NCI-H2227 treated with DMSO at 0.1 percent for 48 hours (cell line): ENCODE measurements around the gene GEN1.

Source experiments
- DNase-seq: peaks from one replicate; lab custom pipeline; 2025; lab: John Stamatoyannopoulos, UW

GEN1 gene

DNA sequence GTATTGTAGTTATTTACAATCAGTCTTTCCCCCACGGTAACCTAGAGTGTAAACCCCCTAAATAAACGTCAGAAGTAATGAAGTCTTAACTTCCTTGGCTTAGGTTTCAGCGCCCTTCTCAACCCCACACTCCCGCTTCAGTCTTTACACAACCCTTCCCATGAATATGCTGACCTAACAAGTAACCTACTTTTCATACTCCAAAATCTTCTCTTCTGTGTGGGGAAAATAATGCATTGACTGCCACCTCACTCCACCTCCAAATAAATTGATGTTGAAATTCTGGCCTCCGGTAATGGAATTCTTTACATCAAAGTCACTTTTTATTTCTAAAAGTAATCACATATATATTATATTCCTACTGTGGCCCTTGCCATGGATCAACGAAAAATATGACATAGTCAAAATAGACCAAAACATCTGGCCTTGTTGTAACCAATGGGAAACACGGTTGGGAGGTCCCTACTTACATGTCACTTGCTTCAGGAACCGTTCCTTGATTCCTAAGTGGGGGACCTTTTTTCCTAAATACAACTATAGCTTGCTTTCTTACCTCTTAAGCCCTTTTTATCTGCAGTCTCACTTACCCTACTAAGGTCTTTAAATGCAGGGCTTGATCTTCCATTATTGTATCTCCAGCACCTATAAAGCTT is 961 bp downstream of the GEN1 start:
- no peak for DNase-seq

- DNase-seq: no peak
Observed at GRCh38 chr2:17756668-17757067, 2.7 kb downstream of the GEN1 start.

- no peak for DNase-seq
Observed at GRCh38 chr2:17757321-17757720, 3.4 kb downstream of the GEN1 start.

DNA sequence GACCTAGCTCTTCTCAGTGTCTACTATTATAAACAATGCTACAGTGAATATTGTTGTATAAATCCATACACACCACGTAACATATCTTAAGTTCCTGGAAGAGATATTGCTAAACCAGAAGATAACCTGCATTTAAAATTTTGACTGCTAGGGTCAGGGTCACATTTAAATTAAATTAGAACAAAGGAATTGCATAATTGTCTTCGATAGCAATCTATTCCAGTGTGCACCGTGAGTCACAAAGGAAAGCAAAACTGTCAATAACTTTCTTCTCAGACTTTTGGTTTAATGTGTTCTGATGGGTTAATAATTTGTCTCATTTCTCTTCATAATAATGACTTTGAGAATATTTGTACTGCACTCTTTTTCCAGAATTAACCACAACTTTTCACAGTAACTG is 4.2 kb downstream of the GEN1 start:
- DNase-seq: no peak

- no peak for DNase-seq
Observed at GRCh38 chr2:17759805-17760204, 5.9 kb downstream of the GEN1 start.

GRCh38 chr2:17762451-17762850 is 8.5 kb downstream of the GEN1 start:
- DNase-seq: no peak

GRCh38 chr2:17763641-17764333 is 9.8 kb downstream of the GEN1 start:
- no peak for DNase-seq

DNA sequence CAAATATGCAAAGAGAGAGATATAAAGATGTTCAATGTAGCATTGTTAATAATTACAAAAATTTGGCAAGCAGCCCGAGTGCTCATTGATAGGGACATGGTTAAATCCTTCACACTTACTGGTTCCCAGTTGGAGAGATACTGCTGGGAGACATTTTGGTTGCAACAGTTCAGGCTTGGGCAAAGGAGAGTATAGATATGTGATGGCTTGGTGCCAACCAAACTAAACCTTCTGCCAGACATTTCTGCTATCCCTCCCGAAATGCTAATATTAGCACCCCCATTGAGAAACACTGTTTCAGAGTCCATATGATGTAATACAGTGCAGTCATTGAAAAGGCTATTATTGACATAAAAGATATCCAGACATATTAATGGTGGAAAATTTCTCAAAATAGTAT is 11.5 kb downstream of the GEN1 start:
- no peak for DNase-seq

GRCh38 chr2:17768894-17769293 is 15.0 kb downstream of the GEN1 start:
- DNase-seq: no peak

DNA sequence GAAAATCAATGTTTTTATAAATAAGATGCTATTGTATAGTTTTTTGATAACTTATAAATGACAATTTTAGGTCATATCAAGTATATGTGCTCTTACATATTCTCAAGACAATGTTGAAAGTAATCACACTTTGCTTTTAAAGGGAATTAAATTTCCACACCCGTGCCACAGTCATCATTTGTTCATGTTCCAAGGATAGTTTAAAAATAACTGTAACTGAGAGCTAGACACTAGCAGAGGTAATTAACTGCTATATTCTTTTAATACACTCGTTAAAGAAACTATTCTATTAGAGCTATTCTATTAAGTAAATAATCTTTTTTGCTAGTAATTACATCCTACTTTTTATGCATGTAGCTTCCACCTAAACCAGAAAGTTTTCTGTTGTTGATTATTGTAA is 18.0 kb downstream of the GEN1 start:
- no peak for DNase-seq

GRCh38 chr2:17772532-17772931 is 18.6 kb downstream of the GEN1 start:
- no peak for DNase-seq

- DNase-seq: no peak
Observed at GRCh38 chr2:17780546-17780945, 26.6 kb downstream of the GEN1 start.

DNA sequence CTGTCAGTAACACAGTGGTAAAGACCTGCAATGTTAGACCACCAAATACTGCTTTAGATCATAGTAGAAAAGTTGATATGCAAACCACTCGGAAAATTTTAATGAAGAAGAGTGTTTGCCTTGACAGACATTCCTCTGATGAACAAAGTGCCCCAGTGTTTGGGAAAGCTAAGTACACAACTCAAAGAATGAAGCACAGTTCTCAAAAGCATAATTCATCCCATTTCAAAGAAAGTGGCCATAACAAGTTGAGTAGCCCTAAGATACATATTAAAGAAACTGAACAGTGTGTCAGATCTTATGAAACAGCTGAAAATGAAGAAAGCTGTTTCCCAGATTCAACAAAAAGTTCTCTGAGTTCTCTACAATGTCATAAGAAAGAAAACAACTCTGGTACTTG is 27.5 kb downstream of the GEN1 start:
- no peak for DNase-seq

GRCh38 chr2:17786727-17787126 is 32.8 kb downstream of the GEN1 start:
- DNase-seq: no peak

GRCh38 chr2:17788773-17789172 is 34.8 kb downstream of the GEN1 start:
- DNase-seq: no peak

- DNase-seq: no peak
Observed at GRCh38 chr2:17790536-17790935, 36.6 kb downstream of the GEN1 start.

DNA sequence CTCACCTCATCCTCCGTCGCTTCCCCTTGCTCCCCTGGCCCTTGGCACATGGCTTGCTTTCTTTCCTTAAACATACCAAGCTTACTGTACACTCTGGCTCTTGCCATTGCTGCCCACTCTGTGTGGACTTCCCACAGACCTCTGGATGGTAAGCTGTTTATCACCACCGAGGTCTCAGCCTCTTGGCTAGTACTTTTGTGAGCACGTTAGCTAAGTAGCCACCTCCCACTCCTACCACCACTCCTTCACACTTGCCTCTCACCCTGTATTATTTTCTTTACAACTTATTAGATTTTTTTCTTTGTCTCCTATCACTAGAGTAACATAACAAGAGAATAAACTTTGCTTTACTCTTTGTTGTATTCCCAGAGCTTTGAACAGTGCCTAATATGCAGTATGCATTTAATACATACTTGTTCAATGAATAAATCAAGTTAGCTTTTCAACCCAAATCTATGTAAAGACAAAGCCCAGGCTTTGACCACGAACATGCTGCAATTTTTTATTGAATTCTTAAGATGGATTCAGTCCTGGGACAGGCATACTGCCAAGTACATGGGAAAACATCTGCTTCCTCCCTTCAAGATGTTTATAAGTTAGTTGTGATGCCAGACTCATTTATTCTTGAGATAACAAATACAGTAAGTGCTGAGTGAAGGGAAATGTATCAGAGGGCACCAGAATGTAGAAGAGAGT is 37.3 kb downstream of the GEN1 start:
- DNase-seq: no peak

GRCh38 chr2:17791817-17792130 is 37.8 kb downstream of the GEN1 start:
- DNase-seq: no peak

DNA sequence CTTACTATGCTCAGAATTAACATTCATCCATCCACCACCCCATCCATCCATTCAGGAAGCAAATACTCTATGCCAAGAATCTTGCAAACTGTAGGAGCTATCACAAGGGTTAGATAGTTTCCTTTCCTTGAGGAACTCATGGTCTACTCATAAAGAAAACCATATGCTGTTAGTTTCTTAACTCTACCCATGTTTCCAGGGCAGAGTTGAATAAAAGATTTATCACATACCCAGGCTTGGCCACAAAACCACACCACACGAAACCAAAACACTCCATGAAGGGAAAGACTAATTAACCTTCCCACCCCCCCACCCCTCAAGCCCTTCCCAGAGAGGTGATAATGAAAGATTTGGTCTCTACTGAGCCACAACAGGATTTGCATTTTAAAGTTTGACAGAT is 38.6 kb downstream of the GEN1 start:
- no peak for DNase-seq

DNA sequence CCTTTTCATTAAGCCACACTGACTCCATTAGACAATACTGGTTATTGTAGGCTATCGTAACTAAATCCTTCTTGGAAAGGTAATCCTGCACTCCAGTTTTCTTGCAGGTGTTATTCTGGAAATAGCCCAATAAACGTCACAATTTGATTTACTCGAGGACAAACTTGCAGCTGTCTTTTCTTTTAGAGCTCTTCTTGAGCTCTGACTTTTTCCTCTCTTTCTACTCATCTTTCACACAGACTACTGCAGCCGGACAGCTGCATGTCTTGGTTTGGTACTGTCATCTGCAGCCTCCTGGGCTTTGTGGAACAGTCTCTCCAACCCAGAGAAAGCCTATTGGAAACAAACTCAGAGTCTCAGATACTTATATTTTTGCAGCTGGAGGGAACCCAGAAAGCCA is 39.4 kb downstream of the GEN1 start:
- no peak for DNase-seq

- DNase-seq: no peak
Observed at GRCh38 chr2:17793803-17794354, 39.9 kb downstream of the GEN1 start.

DNA sequence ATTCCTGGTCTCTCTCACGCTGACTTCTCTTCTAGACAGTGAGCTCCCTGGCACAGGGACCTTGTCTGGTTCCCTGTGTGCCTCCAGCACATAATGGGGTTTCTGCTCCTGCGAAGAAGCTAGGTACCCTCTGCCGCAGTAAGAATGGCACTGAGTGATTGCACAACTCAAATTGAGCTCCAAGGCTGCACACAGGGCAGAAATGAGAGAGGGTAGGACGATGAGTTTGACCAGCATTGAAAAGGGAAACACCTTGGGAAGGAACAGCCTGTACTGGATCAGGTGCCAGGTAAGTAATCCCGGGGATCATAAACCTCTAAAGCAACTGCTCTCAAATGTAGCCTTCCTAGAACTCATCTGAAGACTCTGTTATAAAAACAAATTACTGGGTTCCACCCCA is 41.4 kb downstream of the GEN1 start:
- no peak for DNase-seq

DNA sequence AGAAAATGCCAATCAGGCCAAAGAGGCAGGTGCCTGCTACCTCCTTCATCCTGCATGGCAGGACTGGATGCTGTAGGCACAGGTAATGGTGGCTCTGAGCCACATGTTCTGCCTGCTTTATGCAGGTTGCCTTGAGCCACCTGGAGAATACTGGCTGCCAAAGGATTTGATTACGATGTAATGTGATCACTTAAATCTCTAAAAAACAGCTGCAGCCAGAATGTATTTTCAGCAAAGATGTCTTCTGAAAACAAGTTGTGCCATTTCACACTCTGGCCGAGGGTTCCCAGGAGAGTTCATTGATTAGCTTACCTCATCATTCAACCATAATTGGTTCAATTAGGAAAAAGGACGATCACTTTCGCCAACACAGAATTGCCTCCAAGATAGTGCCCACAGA is 44.4 kb downstream of the GEN1 start:
- DNase-seq: no peak
